ENCODE data around the gene NLE1.

NLE1 gene

GRCh38 chr17:35141681-35142466 is at the start of gene NLE1:
Gene NLE1 (minus strand): TSS chr17:35142303. CDS start chr17:35142275, 28 bp downstream.
- peak; percentile 94 for DNase-seq (ENCODE audit: low spot score)
- peak; percentile 82 for TF ChIP-seq CTCF (IDR thresholded peaks at IDR 0.05; ENCODE audit: extremely low read depth, missing control alignments)

GRCh38 chr17:35191001-35191695 is 49.0 kb upstream of the NLE1 start:
- TF ChIP-seq CTCF (IDR thresholded peaks at IDR 0.05; ENCODE audit: extremely low read depth, missing control alignments) = no peak
- DNase-seq (ENCODE audit: low spot score) = no peak

- DNase-seq (ENCODE audit: low spot score) = no peak
- TF ChIP-seq CTCF (IDR thresholded peaks at IDR 0.05; ENCODE audit: extremely low read depth, missing control alignments) = no peak
These were observed 47.2 kb upstream of the NLE1 start for GRCh38 chr17:35189291-35189690.

GRCh38 chr17:35188111-35188510 is 46.0 kb upstream of the NLE1 start:
- TF ChIP-seq CTCF (IDR thresholded peaks at IDR 0.05; ENCODE audit: extremely low read depth, missing control alignments) = no peak
- no peak for DNase-seq (ENCODE audit: low spot score)

- TF ChIP-seq CTCF (IDR thresholded peaks at IDR 0.05; ENCODE audit: extremely low read depth, missing control alignments) = no peak
- no peak for DNase-seq (ENCODE audit: low spot score)
These were observed 45.4 kb upstream of the NLE1 start for GRCh38 chr17:35187481-35187880.

GRCh38 chr17:35185849-35186248 is 43.7 kb upstream of the NLE1 start:
- no peak for TF ChIP-seq CTCF (IDR thresholded peaks at IDR 0.05; ENCODE audit: extremely low read depth, missing control alignments)
- peak; percentile 54 for DNase-seq (ENCODE audit: low spot score)

GRCh38 chr17:35184274-35184673 is 42.2 kb upstream of the NLE1 start:
- no peak for DNase-seq (ENCODE audit: low spot score)
- TF ChIP-seq CTCF (IDR thresholded peaks at IDR 0.05; ENCODE audit: extremely low read depth, missing control alignments) = no peak
